Dermis blood vessel endothelial cell (primary cell): ENCODE data around the gene NBPF10. TPM values are rescaled to one million over a fixed set of nuclear protein-coding genes. Genes with fewer than 3 reads are reported as not detected.
"Not testable (repeated sequence)": the region's sequence is repeated elsewhere in the genome, so short reads cannot be mapped to it uniquely, and the experiment has no call there.

Experiments used
- DNase-seq: peaks from one replicate; pipeline ENCODE4 v3.0.0; 2010
- total RNA-seq: library from RNA; depleted of rRNA; stranded (reverse); fragments of >200 nt; gene quantifications from 2 replicates; pipeline ENCODE4 v1.2.3, GENCODE V29; 2014

Gene NBPF10
- total RNA-seq = 0.28 and 0.34 TPM in 2 replicates

GRCh38 chr1:146144465-146144864, at the start of gene NBPF10:
TSS of gene NBPF10 (minus strand) at chr1:146144804. CDS start at chr1:146144769, 35 bp downstream.
- DNase-seq = not testable (repeated sequence)

- not testable (repeated sequence) for DNase-seq
Measured at GRCh38 chr1:146174531-146174930, 29.9 kb upstream of the NBPF10 start.

GRCh38 chr1:146167740-146168139, 23.1 kb upstream of the NBPF10 start:
- not testable (repeated sequence) for DNase-seq

GRCh38 chr1:146167273-146167672, 22.7 kb upstream of the NBPF10 start:
- DNase-seq = not testable (repeated sequence)

Other genes with a start within 250 kb of the NBPF10 start
- gene ITGA10, start 234.8 kb downstream of the NBPF10 start, total RNA-seq = 3.9 and 4.6 TPM in 2 replicates
- 34.0 and 41.4 TPM in 2 replicates for gene PEX11B, start 226.1 kb downstream of the NBPF10 start, total RNA-seq
- 187 and 192 TPM in 2 replicates for gene RBM8A, start 217.3 kb downstream of the NBPF10 start, total RNA-seq
- 21.1 and 29.7 TPM in 2 replicates for gene LIX1L, start 186.8 kb downstream of the NBPF10 start, total RNA-seq
- gene ANKRD34A, start 180.2 kb downstream of the NBPF10 start, total RNA-seq = under 0.01 TPM in 2 replicates
- 17.1 and 17.2 TPM in 2 replicates for gene POLR3GL, start 180.1 kb downstream of the NBPF10 start, total RNA-seq
- 108 and 151 TPM in 2 replicates for gene TXNIP, start 148.2 kb downstream of the NBPF10 start, total RNA-seq
- not detected in 2 replicates for gene HJV, start 123.1 kb downstream of the NBPF10 start, total RNA-seq
- gene NOTCH2NLA, start 84.2 kb upstream of the NBPF10 start, total RNA-seq = 7.5 TPM in 2 replicates